NB4 (cell line): ENCODE data around the gene ZNF550.
"Not testable (repeated sequence)": the region's sequence is repeated elsewhere in the genome, so short reads cannot be mapped to it uniquely, and the experiment has no call there.

Experiments
- MYC ChIP-seq: IDR thresholded peaks from 2 replicates; pipeline ENCODE4 v1.6.1; 2011; ENCODE audit warnings: low read depth, low read length
- POLR2A ChIP-seq: IDR thresholded peaks from 2 replicates; pipeline ENCODE4 v1.6.1; 2011; ENCODE audit warnings: mild to moderate bottlenecking; ENCODE audit not compliant: insufficient read length; ENCODE audit errors: extremely low read depth
- TF ChIP-seq, protein P1 (sequence below): IDR thresholded peaks from one replicate; pipeline ENCODE4 v1.5.1; 2012; ENCODE audit warnings: low read depth, low read length

DNA sequence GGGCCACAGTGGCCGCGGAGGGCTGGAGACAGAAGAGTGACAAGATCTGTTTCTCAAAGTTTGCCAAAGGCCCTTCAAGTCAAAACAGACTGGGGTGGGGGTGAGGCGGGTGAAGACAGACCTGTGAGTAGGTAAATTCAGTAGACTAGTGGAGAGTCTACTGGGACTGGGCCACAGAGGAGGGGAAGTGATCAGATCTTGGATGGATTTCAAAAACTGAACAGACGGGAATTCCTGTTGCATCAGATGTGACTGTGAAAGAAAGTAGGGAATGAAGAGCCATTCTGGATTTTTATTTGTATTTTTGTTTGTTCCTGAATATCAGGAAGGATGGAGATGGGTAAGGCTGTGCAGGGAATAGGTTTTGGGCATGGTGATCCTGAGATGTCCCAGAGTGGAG, 59.3 kb downstream of the ZNF550 start:
- TF ChIP-seq, protein P1, sequence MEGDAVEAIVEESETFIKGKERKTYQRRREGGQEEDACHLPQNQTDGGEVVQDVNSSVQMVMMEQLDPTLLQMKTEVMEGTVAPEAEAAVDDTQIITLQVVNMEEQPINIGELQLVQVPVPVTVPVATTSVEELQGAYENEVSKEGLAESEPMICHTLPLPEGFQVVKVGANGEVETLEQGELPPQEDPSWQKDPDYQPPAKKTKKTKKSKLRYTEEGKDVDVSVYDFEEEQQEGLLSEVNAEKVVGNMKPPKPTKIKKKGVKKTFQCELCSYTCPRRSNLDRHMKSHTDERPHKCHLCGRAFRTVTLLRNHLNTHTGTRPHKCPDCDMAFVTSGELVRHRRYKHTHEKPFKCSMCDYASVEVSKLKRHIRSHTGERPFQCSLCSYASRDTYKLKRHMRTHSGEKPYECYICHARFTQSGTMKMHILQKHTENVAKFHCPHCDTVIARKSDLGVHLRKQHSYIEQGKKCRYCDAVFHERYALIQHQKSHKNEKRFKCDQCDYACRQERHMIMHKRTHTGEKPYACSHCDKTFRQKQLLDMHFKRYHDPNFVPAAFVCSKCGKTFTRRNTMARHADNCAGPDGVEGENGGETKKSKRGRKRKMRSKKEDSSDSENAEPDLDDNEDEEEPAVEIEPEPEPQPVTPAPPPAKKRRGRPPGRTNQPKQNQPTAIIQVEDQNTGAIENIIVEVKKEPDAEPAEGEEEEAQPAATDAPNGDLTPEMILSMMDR: not testable (repeated sequence)
- not testable (repeated sequence) for TF ChIP-seq POLR2A, MYC
